K562 (cell line): ENCODE data around the gene NBEAL1.

Experiments used
- MAFF ChIP-seq: IDR thresholded peaks from 2 replicates; pipeline ENCODE4 v1.6.1; 2012; ENCODE audit warnings: low read length, improper control_type of control experiment
- TF ChIP-seq, protein P1 (sequence below): fragments of 450-650 bp; IDR thresholded peaks from one replicate; pipeline ENCODE4 v1.6.1; 2018; ENCODE audit warnings: mild to moderate bottlenecking, moderate library complexity; ENCODE audit not compliant: partially characterized antibody
- TF ChIP-seq, protein P2 (sequence below), 3 experiments: IDR thresholded peaks in 2 of 3; conservative IDR thresholded peaks in 1 of 3; 2 replicates each; pipeline ENCODE4 v1.5.1; 2011 to 2012; ENCODE audit warnings: low read length in 3 of 3, mild to moderate bottlenecking in 3 of 3, control low read depth in 2 of 3, improper control_type of control experiment in 1 of 3, inconsistent platforms in 1 of 3, low read depth in 1 of 3, mixed read lengths in 1 of 3, moderate library complexity in 1 of 3; ENCODE audit not compliant: insufficient read depth in 2 of 3

DNA sequence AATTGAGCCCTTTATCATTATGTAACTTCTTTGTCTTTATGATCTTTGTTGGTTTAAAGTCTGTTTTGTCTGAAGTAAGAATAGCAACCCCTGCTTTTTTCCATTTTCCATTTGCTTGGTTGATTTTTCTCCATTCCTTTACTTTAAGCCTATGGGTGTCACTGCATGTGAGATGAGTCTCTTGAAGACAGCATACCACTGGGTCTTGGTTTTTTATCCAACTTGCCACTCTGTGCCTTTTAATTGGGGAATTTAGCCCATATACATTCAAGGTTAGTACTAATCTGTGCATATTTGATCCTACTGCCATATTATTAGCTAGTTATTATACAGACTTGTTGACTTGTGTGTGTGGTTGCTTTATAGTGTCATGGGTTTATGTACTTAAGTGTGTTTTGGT lies 89.6 kb downstream of the NBEAL1 start:
- TF ChIP-seq, protein P1, sequence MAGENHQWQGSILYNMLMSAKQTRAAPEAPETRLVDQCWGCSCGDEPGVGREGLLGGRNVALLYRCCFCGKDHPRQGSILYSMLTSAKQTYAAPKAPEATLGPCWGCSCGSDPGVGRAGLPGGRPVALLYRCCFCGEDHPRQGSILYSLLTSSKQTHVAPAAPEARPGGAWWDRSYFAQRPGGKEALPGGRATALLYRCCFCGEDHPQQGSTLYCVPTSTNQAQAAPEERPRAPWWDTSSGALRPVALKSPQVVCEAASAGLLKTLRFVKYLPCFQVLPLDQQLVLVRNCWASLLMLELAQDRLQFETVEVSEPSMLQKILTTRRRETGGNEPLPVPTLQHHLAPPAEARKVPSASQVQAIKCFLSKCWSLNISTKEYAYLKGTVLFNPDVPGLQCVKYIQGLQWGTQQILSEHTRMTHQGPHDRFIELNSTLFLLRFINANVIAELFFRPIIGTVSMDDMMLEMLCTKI: no peak
- no peak for TF ChIP-seq MAFF
- TF ChIP-seq, protein P2, sequence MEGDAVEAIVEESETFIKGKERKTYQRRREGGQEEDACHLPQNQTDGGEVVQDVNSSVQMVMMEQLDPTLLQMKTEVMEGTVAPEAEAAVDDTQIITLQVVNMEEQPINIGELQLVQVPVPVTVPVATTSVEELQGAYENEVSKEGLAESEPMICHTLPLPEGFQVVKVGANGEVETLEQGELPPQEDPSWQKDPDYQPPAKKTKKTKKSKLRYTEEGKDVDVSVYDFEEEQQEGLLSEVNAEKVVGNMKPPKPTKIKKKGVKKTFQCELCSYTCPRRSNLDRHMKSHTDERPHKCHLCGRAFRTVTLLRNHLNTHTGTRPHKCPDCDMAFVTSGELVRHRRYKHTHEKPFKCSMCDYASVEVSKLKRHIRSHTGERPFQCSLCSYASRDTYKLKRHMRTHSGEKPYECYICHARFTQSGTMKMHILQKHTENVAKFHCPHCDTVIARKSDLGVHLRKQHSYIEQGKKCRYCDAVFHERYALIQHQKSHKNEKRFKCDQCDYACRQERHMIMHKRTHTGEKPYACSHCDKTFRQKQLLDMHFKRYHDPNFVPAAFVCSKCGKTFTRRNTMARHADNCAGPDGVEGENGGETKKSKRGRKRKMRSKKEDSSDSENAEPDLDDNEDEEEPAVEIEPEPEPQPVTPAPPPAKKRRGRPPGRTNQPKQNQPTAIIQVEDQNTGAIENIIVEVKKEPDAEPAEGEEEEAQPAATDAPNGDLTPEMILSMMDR (IDR thresholded peaks at IDR 0.05 in 2 of 3, conservative IDR thresholded peaks at IDR 0.05 in 1 of 3; ENCODE audit: insufficient read depth in 2 of 3, low read depth in 1 of 3, low read length in 3 of 3): no peak
